ENCODE measurements around the gene PTBP3. TPM values are rescaled to one million over a fixed set of nuclear protein-coding genes. Genes with fewer than 3 reads are reported as not detected.

Gene PTBP3
- total and polyA plus RNA-seq, 2 experiments from 2014 or later, result 14.7 to 26.5 TPM

GRCh38 chr9:112326194-112326593 is 7.2 kb downstream of the PTBP3 start:
- peaks cover 27% of the 10 kb centered on the region for H3K4me1 ChIP-seq (ENCODE audit: insufficient read depth)

GRCh38 chr9:112325600-112325999 is 7.8 kb downstream of the PTBP3 start:
- 83 to 86% methylated on average over 8 of the region's 8 CpGs for WGBS, 2 experiments (ENCODE audit: low coverage in 1 of 2, low lambda C conversion rate in 2 of 2, missing lambda C conversion rate in 2 of 2)
- no peak overlapping the region for H3K4me2 ChIP-seq (ENCODE audit: unreplicated experiment)

More at GRCh38 chr9:112326194-112326593, 7.2 kb downstream of the PTBP3 start:
- Histone ChIP-seq H3K4me3 (no peak overlapping the region), H3K9me3 (ENCODE audit: low read depth) (no peaks in the 10 kb centered on the region), H3K9ac (no peak overlapping the region), H3K27me3 (replicated peaks; ENCODE audit: insufficient read depth) (no peaks in the 10 kb centered on the region), H3K79me2 (ENCODE audit: insufficient read depth) (peaks cover 100% of the 10 kb centered on the region), H4K20me1 (ENCODE audit: insufficient read depth) (peaks cover 34% of the 10 kb centered on the region; the same call in 1 of the 2 replicates), H3K27ac (no peak overlapping the region), H2AFZ (no peak overlapping the region), H3K4me2 (ENCODE audit: unreplicated experiment) (no peak overlapping the region), H3F3A (ENCODE audit: insufficient read depth) (peaks cover 11% of the 10 kb centered on the region), H3K36me3 (ENCODE audit: low read depth) (no peaks in the 10 kb centered on the region), H3K9me2 (ENCODE audit: insufficient read depth) (no peaks in the 10 kb centered on the region)
- in situ Hi-C loops (cut with MboI), result no loop called here
- TF ChIP-seq EZH2 (IDR thresholded peaks at IDR 0.05; ENCODE audit: insufficient read depth, poor library complexity, severe bottlenecking) (no peak), EZH2phosphoT487 (IDR thresholded peaks at IDR 0.05; ENCODE audit: insufficient read depth, low read depth) (no peak)
- WGBS, 2 experiments (ENCODE audit: low coverage in 1 of 2, low lambda C conversion rate in 2 of 2, missing lambda C conversion rate in 2 of 2), result 62 to 70% methylated on average over 3 of the region's 3 CpGs
- DNase-seq, result no peak

GRCh38 chr9:112325127-112325526 is 8.3 kb downstream of the PTBP3 start:
- Histone ChIP-seq H3K4me1 (ENCODE audit: insufficient read depth) (peaks cover 16% of the 10 kb centered on the region), H3K9me2 (ENCODE audit: insufficient read depth) (no peaks in the 10 kb centered on the region), H3F3A (ENCODE audit: insufficient read depth) (peaks cover 5% of the 10 kb centered on the region), H3K27ac (no peak overlapping the region), H2AFZ (no peak overlapping the region), H4K20me1 (ENCODE audit: insufficient read depth) (peaks cover 40% of the 10 kb centered on the region; the same call in 1 of the 2 replicates), H3K4me2 (ENCODE audit: unreplicated experiment) (no peak overlapping the region), H3K27me3 (replicated peaks; ENCODE audit: insufficient read depth) (no peaks in the 10 kb centered on the region), H3K9ac (no peak overlapping the region), H3K9me3 (ENCODE audit: low read depth) (no peaks in the 10 kb centered on the region), H3K4me3 (no peak overlapping the region), H3K36me3 (ENCODE audit: low read depth) (no peaks in the 10 kb centered on the region), H3K79me2 (ENCODE audit: insufficient read depth) (peaks cover 100% of the 10 kb centered on the region)
- 95 to 97% methylated on average over 10 of the region's 10 CpGs for WGBS, 2 experiments (ENCODE audit: low coverage in 1 of 2, low lambda C conversion rate in 2 of 2, missing lambda C conversion rate in 2 of 2)
- in situ Hi-C loops (cut with MboI), result no loop called here
- no peak for DNase-seq
- no peak for TF ChIP-seq EZH2phosphoT487 (IDR thresholded peaks at IDR 0.05; ENCODE audit: insufficient read depth, low read depth)
- TF ChIP-seq EZH2 (IDR thresholded peaks at IDR 0.05; ENCODE audit: insufficient read depth, poor library complexity, severe bottlenecking), result no peak

More at GRCh38 chr9:112325600-112325999, 7.8 kb downstream of the PTBP3 start:
- Histone ChIP-seq H3K27me3 (replicated peaks; ENCODE audit: insufficient read depth) (no peaks in the 10 kb centered on the region), H3K79me2 (ENCODE audit: insufficient read depth) (peaks cover 100% of the 10 kb centered on the region), H3K4me1 (ENCODE audit: insufficient read depth) (peaks cover 21% of the 10 kb centered on the region), H4K20me1 (ENCODE audit: insufficient read depth) (peaks cover 37% of the 10 kb centered on the region; the same call in 1 of the 2 replicates), H3K4me3 (no peak overlapping the region), H3K27ac (no peak overlapping the region), H2AFZ (no peak overlapping the region), H3F3A (ENCODE audit: insufficient read depth) (peaks cover 9% of the 10 kb centered on the region), H3K9me2 (ENCODE audit: insufficient read depth) (no peaks in the 10 kb centered on the region), H3K9me3 (ENCODE audit: low read depth) (no peaks in the 10 kb centered on the region), H3K9ac (no peak overlapping the region), H3K36me3 (ENCODE audit: low read depth) (no peaks in the 10 kb centered on the region)
- DNase-seq, result no peak
- TF ChIP-seq EZH2 (IDR thresholded peaks at IDR 0.05; ENCODE audit: insufficient read depth, poor library complexity, severe bottlenecking) (no peak), EZH2phosphoT487 (IDR thresholded peaks at IDR 0.05; ENCODE audit: insufficient read depth, low read depth) (no peak)
- in situ Hi-C loops (cut with MboI), result no loop called here

- H3K27me3 ChIP-seq (replicated peaks; ENCODE audit: insufficient read depth), result no peaks in the 10 kb centered on the region
- H3K9me3 ChIP-seq (ENCODE audit: low read depth), result no peaks in the 10 kb centered on the region
- in situ Hi-C loops (cut with MboI), result no loop called here
- H2AFZ ChIP-seq, result no peak overlapping the region
- H4K20me1 ChIP-seq (ENCODE audit: insufficient read depth), result peaks cover 48% of the 10 kb centered on the region
- no peak overlapping the region for H3K27ac ChIP-seq
- no peak for TF ChIP-seq EZH2phosphoT487 (IDR thresholded peaks at IDR 0.05; ENCODE audit: insufficient read depth, low read depth)
- H3K9ac ChIP-seq, result no peak overlapping the region
- no peaks in the 10 kb centered on the region for H3K9me2 ChIP-seq (ENCODE audit: insufficient read depth)
- H3K36me3 ChIP-seq (ENCODE audit: low read depth), result no peaks in the 10 kb centered on the region
- WGBS, 2 experiments (ENCODE audit: low coverage in 1 of 2, low lambda C conversion rate in 2 of 2, missing lambda C conversion rate in 2 of 2), result 98 to 99% methylated on average over 3 of the region's 3 CpGs
- H3K4me2 ChIP-seq (ENCODE audit: unreplicated experiment), result no peak overlapping the region
- H3K4me1 ChIP-seq (ENCODE audit: insufficient read depth), result peaks cover 13% of the 10 kb centered on the region
- peaks cover 3% of the 10 kb centered on the region; the same call in 1 of the 2 replicates for H3F3A ChIP-seq (ENCODE audit: insufficient read depth)
- peaks cover 100% of the 10 kb centered on the region for H3K79me2 ChIP-seq (ENCODE audit: insufficient read depth)
- no peak overlapping the region for H3K4me3 ChIP-seq
- no peak for DNase-seq
Observed at GRCh38 chr9:112323378-112323854, 10.0 kb downstream of the PTBP3 start.
